IPS-11a (cell line): ENCODE measurements around the gene TPM3.
"Not testable (repeated sequence)": the region's sequence is repeated elsewhere in the genome, so short reads cannot be mapped to it uniquely, and the experiment has no call there.

ENCODE experiments used
- H3K4me3 ChIP-seq: one replicate; pipeline ENCODE4 v1.5.1; 2013; ENCODE audit warnings: low read depth, low read length, control low read depth

The TPM3 gene

DNA sequence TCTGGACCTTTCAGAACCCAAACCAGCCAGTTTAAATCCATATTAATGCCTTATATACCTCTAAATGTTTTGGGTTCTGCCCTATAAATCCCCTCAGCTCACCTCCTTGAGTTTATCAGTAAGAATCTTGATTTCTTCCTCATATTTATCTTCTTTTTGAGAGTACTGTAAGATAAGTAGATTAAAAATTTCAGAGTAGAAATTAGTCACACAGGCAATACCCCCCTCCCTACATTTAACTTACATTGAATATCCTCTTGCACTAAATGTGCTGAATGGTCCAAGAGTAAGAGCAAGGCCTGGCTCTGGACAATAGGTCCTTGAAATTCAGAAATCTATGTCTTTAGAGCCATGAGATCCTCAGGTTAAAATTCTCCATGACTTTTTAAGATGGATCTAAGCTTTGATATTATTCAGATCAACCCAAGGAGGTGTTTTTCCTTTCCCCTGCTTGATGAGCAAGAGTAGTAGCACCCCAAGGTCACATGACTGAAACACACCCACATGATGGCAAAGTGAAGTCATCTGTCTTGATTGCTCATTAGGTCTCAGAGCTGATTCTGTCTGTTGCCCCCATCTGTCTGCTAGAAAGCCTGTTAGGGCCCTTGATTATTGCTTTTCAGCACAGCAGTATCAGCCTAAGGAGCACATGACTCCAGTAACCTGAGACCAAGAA lies 21.2 kb downstream of the TPM3 start:
- no peak overlapping the region for H3K4me3 ChIP-seq

DNA sequence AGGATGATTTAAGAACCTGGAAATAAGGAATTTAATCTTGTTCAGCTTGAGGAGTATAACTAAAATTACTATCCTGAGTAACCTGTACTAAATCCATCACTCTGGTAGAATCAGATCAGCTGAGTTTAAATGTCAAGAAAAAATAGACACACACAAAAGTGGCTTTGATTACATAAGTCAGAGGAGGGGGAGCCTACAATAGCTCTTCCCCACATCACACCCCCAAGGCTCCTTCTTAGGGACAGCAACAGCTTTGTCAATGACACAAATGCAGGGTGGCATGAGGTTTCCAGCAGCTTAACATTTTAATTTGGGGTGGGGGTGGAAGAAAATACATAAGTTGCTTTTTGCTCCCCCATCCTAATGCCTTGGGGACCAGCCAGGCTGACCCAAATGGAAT lies 24.4 kb downstream of the TPM3 start:
- no peak overlapping the region for H3K4me3 ChIP-seq

DNA sequence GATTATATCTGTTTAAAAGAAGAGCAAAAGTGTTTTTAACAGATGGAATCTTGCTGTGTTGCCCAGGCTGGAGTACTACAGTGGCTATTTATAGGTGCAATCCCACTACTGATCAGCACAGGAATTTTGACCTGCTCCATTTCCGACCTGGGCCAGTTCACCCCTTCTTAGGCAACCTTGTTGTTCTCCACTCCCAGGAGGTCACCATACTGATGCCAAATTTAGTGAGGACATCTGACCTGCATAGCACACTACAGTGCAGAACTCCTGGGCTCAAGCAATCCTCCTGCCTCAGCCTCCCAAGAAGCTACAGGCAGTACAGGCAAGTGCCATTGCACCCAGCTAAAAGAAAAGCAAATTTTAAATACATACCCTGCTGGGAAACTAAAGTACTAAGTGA lies 25.7 kb downstream of the TPM3 start:
- no peak overlapping the region for H3K4me3 ChIP-seq

DNA sequence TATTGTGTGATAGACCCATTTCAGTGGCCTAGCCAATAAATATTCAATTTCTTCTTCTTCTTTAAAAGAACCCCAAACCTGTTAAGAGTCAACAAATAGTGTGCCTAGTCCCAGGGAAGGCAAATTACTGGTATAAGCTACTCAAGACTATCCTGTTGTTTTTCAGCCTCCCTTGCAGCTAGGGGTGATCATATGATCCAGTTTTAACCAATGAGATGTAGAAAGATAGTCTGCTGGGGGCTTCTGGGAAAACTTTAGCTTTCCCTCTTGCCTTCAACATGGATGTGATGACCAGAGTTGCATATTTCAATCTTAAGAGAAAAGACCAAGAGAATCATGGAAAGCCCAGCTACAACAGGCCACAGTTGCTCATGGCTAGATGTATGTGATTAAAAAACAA lies 32.3 kb downstream of the TPM3 start:
- H3K4me3 ChIP-seq: no peak overlapping the region

DNA sequence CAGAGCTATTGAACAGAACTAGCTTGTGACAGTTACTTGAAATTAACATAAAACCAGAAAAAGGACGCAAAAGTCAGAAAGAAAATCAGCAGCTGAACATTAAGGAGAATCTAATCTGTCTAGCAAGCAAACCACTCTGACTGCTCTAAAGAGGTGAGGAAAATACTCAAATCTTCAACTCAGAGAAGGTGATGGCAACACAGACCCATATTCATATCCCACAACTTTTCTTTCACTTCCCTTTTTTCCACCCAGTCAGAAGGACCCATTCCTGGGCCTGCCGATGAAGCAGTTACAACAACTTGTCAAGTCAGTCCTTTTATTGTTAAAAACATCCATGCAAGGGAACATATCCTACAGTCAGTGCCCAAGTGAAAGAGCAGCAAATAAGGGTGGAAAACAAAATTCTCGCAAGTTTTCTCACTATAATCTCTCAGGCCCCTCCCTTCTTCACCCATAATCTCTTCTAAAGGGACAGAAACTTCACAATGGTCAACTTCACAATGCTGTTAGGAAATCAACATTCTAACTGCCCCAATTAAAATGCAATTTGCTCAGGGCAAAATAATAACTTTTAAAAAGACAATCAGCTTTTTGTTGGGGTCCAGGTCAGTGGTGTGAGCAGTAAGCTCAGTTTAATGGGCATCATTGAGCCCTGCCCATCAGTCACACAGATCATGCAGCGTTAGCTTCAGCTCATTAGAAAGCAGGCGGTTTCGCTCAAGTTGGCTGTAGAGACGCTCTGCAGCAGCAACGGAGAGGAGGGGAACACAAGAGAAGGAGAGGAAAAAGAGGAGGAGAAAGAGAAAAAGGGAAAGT lies 33.4 kb downstream of the TPM3 start:
- no peak overlapping the region for H3K4me3 ChIP-seq

DNA sequence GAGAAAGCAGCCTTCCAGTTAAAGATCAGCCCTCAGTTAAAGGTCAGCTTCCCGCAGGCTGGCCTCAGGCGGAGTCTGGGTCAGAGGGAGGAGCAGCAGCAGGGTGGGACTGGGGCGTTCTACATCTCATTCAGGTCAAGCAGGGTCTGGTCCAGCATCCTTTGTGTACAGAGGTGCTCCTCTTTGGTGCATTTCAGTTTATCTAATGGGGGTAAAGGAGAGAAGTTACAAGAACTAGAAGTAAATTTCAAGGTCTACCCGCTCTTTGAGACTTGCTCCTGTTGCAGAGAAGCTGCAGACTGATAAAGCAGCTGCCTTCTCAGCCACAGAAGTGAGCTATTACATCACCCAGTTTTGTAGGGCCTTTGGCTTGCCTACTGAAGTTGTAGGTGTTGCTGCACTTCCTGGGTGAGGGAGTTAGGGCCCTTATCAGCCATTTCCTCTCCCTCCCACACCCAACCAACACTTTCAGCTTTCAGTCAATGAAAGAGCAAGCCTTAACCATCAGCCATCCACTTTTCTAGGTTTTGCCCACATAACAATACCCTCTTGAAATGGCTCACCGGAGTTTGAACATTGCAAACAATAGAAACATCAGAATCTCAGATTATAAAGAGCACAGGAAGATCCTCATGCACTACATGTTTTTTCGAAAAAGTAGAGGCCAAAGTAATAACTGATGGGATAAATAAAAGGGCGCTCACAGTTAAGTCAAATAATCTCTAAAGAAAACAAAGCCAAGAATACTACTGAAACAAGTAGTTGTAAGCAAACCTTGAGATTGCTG lies 34.2 kb downstream of the TPM3 start:
- no peak overlapping the region for H3K4me3 ChIP-seq

DNA sequence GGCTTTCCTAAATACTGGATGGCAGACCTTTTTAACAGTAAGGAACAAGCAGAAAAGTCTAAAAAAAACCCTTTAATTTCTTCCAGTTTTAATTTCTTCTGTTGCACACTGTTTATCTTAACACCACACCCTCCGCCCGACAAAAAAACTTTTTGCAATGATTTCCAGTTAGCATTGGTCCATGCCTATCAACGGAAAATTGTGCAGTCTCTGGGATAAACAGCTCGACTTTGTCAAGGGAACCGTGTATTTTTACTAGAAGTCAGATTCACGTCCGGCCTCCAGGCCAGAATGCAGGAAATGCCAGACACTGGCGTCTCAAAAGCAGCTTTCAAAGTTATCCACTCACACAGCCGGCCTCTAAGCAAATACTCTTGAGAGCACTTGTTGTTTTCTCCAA lies 36.6 kb downstream of the TPM3 start:
- H3K4me3 ChIP-seq: no peak overlapping the region

DNA sequence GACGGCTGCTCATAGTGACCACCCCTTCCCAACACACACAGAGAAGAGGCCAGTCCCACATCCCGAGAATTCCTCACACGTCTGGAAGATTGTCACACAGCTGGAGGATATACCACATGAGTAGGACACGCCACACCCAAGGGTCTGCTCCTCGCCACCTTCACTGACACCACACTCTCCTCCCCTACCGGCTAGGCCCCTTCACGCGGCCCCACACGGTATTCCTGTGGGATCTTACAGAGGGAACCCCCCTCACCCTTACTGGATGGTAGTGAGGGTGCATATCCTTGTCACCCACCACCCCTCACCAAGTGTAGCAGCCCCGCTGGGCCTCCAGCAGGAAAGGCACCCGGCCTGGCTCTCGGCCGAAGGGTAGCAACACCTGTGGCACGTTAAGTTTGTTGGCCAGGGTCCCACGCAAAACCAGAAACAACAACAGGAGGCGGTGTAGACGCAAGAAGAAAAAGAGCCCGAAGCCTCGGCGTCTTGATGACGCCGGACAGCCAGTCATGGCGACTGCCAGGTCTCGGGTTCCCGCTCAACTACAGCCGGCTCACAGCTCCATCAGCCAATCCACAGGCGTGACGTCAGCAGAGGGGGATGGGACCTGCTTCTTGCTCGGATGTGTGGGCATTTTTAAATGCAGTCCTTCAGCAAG lies 37.2 kb downstream of the TPM3 start, which contains the start of gene NUP210L:
Gene NUP210L (minus strand): TSS at position 540 of the 658 bp plus-strand sequence.
- no peak within 1 kb of the TSS for H3K4me3 ChIP-seq

DNA sequence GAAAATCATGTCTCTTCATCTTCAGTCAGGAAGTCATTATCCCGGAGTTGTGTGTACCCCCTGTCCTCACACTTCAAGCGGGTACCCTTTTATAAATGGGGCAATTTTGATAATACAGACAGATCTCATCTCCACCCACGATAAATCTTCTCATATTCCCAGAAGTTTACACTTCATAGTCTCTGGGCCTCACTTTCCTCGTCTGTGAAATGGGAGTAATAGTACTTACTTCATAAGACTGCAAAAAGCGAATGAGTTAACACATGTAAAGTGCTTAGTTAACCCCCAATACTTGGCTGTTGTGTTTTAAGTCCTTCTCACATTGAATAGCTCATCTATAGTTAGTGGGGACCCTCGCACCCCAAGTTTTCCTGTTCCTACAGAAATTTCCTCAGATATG lies 37.8 kb downstream of the TPM3 start:
- no peak overlapping the region for H3K4me3 ChIP-seq

DNA sequence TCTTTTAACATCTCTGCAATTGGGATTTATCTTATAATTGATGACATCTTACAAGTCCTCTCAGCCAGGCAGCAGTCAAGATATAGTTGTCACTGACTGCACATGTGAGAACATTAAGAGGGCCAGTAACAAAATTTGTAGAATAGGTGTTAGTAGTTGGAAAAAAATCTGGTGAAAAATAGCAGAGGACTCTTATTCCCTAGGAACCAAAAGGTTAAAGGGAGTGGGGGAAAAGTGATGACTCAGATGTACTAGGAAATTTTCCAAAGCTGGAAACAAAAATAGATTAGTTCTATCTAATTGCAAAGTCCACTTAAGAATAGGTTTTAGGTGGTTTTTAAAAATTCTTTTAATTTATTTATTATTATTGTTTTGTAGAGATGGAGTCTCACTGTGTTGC lies 40.6 kb downstream of the TPM3 start:
- H3K4me3 ChIP-seq: no peak overlapping the region

DNA sequence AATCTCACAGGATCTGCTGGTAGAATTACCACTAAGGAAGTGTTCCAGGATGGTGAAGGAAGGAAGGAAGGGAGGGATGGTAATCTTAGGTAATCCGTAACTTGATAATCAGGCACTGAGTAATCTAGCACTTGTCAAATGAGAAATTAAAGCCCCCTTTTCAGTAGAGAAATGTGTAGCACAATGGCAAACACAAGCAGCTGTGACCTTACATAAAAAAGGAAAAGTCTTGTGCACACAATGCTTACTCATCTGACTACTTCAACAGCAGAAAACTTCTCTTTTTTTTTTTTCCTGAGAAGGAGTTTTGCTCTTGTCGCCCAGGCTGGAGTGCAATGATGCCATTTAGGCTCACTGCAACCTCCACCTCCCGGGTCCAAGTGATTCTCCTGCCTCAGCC lies 43.1 kb downstream of the TPM3 start:
- H3K4me3 ChIP-seq: no peak overlapping the region

DNA sequence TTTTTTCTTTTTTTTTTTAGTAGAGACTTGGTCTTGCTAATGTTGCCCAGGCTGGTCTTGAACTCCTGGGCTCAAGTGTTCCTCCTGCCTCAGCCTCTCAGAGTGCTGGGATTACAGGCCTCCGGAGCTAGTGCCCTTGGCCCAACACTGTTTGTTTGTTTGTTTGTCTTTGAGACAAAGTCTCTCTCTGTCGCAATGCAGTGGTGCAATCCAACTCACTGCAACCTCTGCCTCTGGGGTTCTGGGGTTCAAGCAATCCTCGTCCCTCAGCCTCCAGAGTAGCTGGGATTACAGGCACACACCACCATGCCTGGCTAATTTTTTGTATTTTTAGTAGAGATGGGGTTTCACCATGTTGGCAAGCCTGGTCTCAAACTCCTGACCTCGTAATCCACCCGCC lies 44.4 kb downstream of the TPM3 start:
- H3K4me3 ChIP-seq: not testable (repeated sequence)

DNA sequence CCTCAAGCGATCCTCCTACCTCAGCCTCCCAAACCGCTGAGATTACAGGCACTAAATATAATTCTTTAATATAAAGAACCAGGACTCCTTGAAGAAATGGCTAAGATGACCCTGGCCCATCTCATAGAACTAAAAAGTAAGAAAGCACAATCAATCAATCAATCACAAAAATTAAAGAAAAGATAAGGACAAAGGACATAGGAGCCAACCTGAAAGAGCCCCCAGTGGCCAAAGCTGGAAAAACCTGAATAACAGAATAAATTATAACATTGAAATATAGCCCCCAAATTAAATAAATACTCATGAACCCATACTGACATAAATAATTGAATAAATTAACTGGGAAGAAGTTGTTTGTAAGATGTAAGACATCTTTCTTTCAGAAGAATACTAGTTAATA lies 45.9 kb downstream of the TPM3 start:
- no peak overlapping the region for H3K4me3 ChIP-seq

DNA sequence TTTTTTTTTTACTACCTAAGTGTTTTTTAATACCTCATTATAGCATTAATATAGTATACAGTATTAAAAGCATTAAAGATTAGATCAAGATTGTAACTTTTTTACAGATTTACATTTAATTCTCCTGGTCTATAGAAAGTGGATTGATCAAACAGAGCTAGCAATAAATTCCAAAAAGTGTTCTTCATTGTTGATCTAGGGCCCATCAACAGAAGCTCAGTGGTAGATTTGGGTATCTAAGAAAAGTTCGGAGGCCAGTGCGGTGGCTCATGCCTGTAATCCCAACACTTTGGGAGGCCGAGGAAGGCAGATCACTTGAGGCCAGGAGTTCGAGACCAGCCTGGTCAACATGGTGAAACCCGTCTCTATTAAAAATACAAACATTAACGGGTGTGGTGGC lies 49.5 kb downstream of the TPM3 start:
- no peak overlapping the region for H3K4me3 ChIP-seq

DNA sequence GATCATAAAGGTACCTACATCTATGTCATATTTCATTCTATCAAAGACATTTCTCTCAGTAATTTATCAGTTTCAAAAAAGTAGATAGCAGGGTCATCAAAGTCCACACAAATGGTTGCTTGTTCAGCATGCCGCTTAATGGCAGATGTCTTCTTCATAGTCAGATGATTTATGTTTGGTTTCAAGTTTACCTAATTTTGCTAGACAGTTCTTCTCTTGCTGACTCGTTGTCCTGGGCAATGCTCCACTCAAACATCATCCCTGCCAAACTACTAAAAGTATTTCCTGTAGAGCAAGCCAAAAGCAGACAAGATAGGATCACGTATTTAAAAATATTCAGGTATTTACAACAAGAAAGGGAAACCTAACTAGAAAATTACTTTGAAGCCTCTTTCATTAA lies 50.7 kb downstream of the TPM3 start:
- no peak overlapping the region for H3K4me3 ChIP-seq

DNA sequence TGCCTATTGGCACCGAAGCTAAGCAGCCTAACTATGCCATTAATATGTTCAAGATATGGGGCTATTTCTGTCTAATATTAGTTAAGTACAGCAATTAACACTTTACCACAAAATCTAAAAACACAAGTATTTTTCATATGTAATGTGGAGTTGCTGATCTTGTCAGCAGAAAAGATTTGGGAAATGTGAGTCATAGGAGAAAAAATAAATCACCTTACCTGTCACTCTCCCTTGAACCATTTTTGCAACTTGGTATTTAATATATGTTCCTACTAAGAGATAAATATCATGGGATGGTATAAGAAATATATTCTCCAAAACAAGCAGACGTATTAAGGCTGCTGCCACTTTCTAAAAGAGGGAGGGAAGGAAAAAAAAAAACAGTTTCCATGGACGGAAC lies 54.0 kb downstream of the TPM3 start:
- H3K4me3 ChIP-seq: no peak overlapping the region

DNA sequence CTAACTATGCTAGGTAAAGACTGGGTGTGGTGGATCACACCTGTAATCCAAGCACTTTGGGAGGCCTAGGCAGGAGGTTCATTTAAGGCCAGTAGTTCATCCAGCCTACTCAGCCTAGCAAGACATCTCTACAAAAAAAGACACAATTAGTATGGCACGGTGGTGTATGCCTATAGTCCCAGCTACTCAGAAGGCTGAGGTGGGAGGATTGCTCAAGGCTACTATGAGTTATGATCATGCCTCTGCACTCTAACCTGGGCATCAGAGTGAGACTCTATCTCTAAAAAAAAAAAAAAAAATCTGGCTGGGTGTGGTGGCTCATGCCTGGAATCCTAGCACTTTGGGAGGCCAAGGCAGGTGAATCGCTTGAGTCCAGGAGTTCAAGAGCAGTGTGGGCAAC lies 58.6 kb downstream of the TPM3 start:
- no peak overlapping the region for H3K4me3 ChIP-seq

DNA sequence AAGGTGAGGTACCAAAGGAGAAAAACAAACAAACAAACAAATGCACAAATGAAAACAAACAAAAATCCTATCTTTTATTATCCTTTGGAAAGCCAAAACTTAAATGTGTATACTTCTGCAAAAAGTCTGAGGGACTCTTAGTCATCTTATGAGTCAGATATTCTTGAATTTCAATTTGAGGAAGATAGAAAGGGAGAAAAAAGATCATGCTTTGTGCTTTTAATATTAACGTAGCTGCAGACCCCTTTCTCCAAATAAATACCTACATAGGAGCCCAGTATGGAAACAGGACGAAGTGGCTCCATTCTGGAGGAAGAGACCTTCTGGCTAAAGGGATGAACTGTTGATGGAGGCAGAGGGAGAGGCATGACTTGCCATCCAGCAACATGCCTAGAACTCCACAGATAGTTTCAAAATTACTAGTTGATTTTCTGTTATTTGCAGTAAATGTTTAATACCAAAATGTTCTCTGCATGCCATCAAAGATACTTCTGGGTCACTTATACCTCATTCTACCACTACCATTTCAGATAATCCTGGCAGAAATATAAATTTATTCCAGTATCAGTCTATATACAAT lies 62.4 kb downstream of the TPM3 start:
- H3K4me3 ChIP-seq: no peak overlapping the region

DNA sequence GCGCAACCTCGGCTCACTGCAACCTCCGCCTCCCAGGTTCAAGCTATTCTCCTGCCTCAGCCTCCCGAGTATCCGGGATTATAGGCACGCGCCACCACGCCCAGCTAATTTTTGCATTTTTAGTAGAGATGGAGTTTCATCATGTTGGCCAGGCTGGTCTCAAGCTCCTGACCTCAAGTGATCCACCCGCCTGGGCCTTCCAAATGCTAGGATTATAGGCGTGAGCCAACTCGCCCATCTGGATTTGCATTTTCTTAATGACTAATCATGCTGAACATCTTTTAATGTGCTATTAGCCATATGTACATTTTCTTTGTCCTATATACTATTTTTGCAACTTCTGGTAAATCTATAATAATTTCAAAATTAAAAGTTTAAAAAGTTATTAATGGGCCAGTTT lies 68.7 kb downstream of the TPM3 start:
- not testable (repeated sequence) for H3K4me3 ChIP-seq

DNA sequence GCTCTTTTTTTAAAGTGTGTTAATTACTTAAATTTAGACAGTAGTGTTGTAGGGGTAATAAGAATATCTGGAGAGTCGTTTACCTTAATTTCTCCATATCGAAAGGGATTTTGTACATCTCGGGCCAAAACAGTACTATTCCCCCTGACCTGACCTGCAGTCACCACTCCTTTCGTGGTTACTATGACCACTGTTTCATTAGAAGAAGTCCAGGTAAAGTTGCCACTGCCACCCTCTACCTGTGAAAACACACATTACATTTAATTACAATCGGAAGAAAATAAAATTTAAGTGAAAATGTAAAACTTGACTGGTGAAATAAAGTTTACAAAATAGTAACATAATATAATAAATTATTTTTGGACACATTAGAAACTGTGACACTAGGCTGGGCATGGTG lies 74.3 kb downstream of the TPM3 start:
- H3K4me3 ChIP-seq: no peak overlapping the region

DNA sequence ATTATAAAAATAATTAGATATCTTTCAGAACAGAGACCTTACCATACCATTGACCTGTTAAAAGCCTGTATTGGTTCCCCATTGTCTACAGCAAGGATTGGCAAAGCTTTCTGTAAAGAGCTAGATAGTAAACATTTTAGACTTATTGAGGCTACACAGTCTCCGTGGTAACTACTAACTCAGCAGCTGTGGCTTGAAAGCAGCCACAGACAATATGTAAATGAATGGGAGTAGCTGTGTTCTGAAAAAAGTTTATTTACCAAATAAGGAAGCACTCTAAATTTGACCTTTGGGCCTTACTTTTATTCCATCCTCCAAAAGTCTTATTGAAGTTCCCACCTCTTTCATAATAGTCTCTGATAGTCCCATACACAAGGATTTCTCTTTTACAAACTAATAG lies 76.7 kb downstream of the TPM3 start:
- H3K4me3 ChIP-seq: no peak overlapping the region
